Neural progenitor cell (in vitro differentiated cells): ENCODE results near the gene MAPK8.

Experiments used
- CTCF ChIP-seq: fragments of 200-600 bp; sonication (generic); IDR thresholded peaks from 2 replicates; pipeline ENCODE4 v1.5.1; 2017; ENCODE audit warnings: antibody characterized with exemption, mild to moderate bottlenecking
- EZH2 ChIP-seq: fragments of 200-600 bp; sonication (generic); IDR thresholded peaks from 2 replicates; pipeline ENCODE4 v1.6.1; 2017; ENCODE audit warnings: antibody characterized with exemption, mild to moderate bottlenecking, moderate library complexity
- EZH2phosphoT487 ChIP-seq: fragments of 200-600 bp; sonication (generic); IDR thresholded peaks from 2 replicates; pipeline ENCODE4 v1.6.1; 2017; ENCODE audit warnings: antibody characterized with exemption

- TF ChIP-seq EZH2 (no peak), CTCF (no peak), EZH2phosphoT487 (no peak)
Measured at GRCh38 chr10:48442090-48442808, 135.8 kb downstream of the MAPK8 start.
